K562 (cell line): Measurements from ENCODE around the gene RAB3GAP2.

Experiments
- HMG20B ChIP-seq: fragments of 250-450 bp; sonication (Bioruptor Pico); IDR thresholded peaks from 2 replicates; pipeline ENCODE4 v1.5.0; 2021; ENCODE audit warnings: mild to moderate bottlenecking
- ZNF507 ChIP-seq: conservative IDR thresholded peaks from 2 replicates; pipeline ENCODE4 v1.6.1; 2017; ENCODE audit warnings: missing genetic modification characterization, missing compliant biosample characterization

GRCh38 chr1:220317161-220317560 is 44.9 kb upstream of the RAB3GAP2 start:
- TF ChIP-seq ZNF507 (tag) = no peak
- TF ChIP-seq HMG20B (CRISPR knock-in tag) = no peak
